ENCODE data around the gene XRCC4.

Gene XRCC4

DNA sequence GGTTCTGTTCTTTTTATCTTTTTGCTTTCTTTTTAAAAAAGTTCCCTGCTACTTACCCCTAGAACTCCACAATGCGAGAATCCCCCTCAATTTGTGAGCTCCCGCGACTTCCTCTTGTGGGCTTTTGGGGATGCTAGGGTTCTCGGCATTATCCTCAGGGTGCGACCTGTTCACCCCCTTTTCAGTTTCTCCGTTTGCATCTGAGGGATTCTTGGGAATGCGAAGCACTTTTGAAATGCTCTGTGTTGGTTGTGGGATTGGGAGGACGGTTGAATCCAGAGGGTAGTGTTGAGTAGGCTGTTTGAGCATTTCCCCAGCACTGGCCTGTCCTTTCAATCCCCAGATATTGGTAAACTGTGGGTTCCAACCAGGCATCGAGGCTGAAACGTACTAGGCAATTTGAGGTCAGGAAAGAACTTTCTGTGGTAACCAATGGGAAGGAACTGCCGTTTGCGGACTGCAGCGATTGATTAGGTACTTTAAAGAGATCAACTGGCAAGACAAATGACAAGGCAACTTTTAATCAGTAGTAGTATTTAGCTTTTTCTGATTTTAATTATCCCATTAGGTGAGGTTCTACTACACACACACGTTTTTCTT lies 415 bp downstream of the XRCC4 start:
- H3K36me3 Mint-ChIP-seq (ENCODE audit: low read depth): peaks cover 23% of the 10 kb centered on the region
- peak overlapping the region; percentile 98 to 100 (median 99) for H3K27ac Mint-ChIP-seq
- H3K27me3 Mint-ChIP-seq (ENCODE audit: low read depth): no peaks in the 10 kb centered on the region
- TF ChIP-seq, protein P1, sequence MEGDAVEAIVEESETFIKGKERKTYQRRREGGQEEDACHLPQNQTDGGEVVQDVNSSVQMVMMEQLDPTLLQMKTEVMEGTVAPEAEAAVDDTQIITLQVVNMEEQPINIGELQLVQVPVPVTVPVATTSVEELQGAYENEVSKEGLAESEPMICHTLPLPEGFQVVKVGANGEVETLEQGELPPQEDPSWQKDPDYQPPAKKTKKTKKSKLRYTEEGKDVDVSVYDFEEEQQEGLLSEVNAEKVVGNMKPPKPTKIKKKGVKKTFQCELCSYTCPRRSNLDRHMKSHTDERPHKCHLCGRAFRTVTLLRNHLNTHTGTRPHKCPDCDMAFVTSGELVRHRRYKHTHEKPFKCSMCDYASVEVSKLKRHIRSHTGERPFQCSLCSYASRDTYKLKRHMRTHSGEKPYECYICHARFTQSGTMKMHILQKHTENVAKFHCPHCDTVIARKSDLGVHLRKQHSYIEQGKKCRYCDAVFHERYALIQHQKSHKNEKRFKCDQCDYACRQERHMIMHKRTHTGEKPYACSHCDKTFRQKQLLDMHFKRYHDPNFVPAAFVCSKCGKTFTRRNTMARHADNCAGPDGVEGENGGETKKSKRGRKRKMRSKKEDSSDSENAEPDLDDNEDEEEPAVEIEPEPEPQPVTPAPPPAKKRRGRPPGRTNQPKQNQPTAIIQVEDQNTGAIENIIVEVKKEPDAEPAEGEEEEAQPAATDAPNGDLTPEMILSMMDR (IDR thresholded peaks at IDR 0.05; ENCODE audit: unreplicated experiment in 3 of 3): no peak
- H3K4me3 Mint-ChIP-seq: peak overlapping the region; percentile 98 to 100 (median 99)
- H3K9me3 Mint-ChIP-seq: no peaks in the 10 kb centered on the region
- H3K4me1 Mint-ChIP-seq: peaks cover 41% of the 10 kb centered on the region

DNA sequence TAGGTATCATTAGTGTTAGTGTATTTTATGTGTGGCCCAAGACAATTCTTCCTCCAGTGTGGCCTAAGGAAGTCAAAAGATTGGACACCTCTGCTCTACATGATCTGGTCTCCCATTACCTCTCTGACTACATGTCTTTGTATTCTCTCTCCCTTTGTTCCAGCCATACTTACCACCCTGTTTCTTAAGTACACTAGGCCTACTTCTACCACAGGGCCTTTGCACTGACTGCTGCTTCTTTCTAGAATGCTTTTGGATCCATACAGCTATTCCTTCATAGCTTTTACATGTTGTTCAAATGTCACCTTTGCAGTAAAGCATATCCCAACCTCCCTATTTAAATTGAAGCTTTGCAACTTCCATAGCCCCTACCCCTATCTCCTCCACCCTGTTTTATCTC lies 5.4 kb downstream of the XRCC4 start:
- Mint-ChIP-seq H3K4me3 (no peak overlapping the region), H3K27me3 (ENCODE audit: low read depth) (no peaks in the 10 kb centered on the region), H3K36me3 (ENCODE audit: low read depth) (no peaks in the 10 kb centered on the region), H3K27ac (no peak overlapping the region), H3K9me3 (no peaks in the 10 kb centered on the region), H3K4me1 (peaks cover 7% of the 10 kb centered on the region)
- TF ChIP-seq, protein P1 (IDR thresholded peaks at IDR 0.05; ENCODE audit: unreplicated experiment in 3 of 3): no peak

DNA sequence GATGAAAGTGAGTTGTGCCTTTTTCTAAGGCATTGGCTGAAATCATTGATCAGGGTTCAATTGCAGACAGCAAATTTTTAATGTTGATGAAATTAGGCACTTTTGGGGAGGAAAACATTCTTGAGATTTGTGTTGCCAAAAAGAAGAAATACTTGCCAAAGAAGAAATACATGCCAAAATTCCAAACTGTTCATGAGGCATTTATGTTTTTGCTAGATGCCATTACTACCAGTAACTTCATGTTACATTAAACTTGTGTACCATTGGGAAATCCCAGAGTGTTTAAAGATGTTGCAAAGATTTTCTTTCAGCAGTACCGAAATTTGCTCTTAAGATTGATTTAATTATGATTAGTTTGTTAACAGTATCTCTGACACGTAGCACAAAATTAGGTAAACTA lies 7.0 kb downstream of the XRCC4 start:
- Mint-ChIP-seq H3K27ac (no peak overlapping the region), H3K36me3 (ENCODE audit: low read depth) (no peaks in the 10 kb centered on the region), H3K4me3 (no peak overlapping the region), H3K4me1 (no peaks in the 10 kb centered on the region), H3K9me3 (no peaks in the 10 kb centered on the region), H3K27me3 (ENCODE audit: low read depth) (no peaks in the 10 kb centered on the region)
- TF ChIP-seq, protein P1 (IDR thresholded peaks at IDR 0.05; ENCODE audit: unreplicated experiment in 3 of 3): no peak

DNA sequence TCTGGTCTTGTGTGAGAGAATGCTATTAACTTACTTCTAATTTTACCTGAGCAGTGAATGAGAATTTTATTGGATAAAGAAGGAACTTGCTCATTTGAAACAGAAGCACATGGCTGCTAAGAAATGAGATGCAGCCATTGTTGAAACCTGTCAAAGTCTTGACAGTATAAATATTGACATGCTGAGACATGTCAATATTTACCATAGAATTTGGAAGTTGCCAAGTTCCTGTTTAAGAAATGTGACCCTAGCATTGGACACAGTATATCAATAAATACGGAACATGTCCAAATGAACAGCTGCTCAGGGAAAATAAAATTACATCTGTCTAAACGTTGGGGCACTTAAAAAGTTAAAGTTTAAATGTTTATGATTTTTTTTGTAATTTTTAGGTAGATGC lies 7.8 kb downstream of the XRCC4 start:
- Mint-ChIP-seq H3K27ac (no peak overlapping the region), H3K36me3 (ENCODE audit: low read depth) (peaks cover 1% of the 10 kb centered on the region), H3K27me3 (ENCODE audit: low read depth) (no peaks in the 10 kb centered on the region), H3K4me3 (no peak overlapping the region), H3K9me3 (no peaks in the 10 kb centered on the region), H3K4me1 (no peaks in the 10 kb centered on the region)
- TF ChIP-seq, protein P1 (IDR thresholded peaks at IDR 0.05; ENCODE audit: unreplicated experiment in 3 of 3): no peak

DNA sequence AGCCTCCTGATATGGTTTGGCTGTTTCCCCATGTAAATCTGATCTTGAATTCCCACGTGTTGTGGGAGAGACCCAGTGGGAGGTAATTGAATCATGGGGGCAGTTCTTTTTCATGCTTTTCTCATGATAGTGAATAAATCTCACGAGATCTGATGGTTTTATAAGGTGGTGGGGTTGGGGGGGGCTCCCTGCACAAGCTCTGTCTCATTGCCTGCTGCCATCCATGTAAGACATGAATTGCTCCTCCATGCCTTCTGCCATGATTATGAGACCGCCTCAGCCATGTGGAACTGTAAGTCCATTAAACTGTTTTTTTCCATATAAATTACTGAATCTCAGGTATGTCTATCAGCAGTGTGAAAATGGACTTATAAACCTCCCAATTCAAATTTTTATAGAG lies 12.8 kb downstream of the XRCC4 start:
- TF ChIP-seq, protein P1 (IDR thresholded peaks at IDR 0.05; ENCODE audit: unreplicated experiment in 3 of 3): no peak
- peaks cover 43% of the 10 kb centered on the region for H3K36me3 Mint-ChIP-seq (ENCODE audit: low read depth)
- peaks cover 30% of the 10 kb centered on the region for H3K9me3 Mint-ChIP-seq
- H3K27ac Mint-ChIP-seq: no peak overlapping the region
- no peaks in the 10 kb centered on the region for H3K4me1 Mint-ChIP-seq
- H3K4me3 Mint-ChIP-seq: no peak overlapping the region
- H3K27me3 Mint-ChIP-seq (ENCODE audit: low read depth): no peaks in the 10 kb centered on the region

DNA sequence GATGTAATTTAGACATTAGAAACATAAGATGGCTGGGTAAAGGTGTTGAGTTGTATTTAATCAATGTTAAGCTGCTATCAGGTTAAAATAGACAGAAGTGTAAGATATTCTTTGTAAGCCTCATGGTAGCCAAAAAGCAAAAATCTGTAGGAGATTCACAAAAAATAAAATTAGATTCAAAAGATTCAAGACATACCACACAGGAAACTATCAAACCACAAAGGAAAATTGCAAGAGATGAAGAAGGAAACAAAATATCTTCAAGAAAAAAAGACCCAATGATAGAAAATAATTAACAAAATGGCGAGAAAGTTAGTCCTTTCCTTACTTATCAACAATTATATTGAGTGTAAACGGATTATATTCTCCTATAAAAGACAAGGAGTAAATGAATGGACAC lies 15.3 kb downstream of the XRCC4 start:
- no peak overlapping the region for H3K27ac Mint-ChIP-seq
- H3K36me3 Mint-ChIP-seq (ENCODE audit: low read depth): peaks cover 51% of the 10 kb centered on the region
- H3K4me1 Mint-ChIP-seq: peaks cover 8% of the 10 kb centered on the region
- H3K27me3 Mint-ChIP-seq (ENCODE audit: low read depth): no peaks in the 10 kb centered on the region
- TF ChIP-seq, protein P1 (IDR thresholded peaks at IDR 0.05; ENCODE audit: unreplicated experiment in 3 of 3): no peak
- no peak overlapping the region for H3K4me3 Mint-ChIP-seq
- H3K9me3 Mint-ChIP-seq: peaks cover 36% of the 10 kb centered on the region

Measured in nephron (organoid).